Inflammatory macrophage treated with lipopolysaccharide for 4 hours (primary cell): ENCODE results near the gene SLC5A11.
"Not testable (repeated sequence)": the region's sequence is repeated elsewhere in the genome, so short reads cannot be mapped to it uniquely, and the experiment has no call there.

Experiments used
- DNase-seq: peaks from one replicate; pipeline ENCODE4 v3.0.0-alpha.2; 2020

Gene SLC5A11

DNA sequence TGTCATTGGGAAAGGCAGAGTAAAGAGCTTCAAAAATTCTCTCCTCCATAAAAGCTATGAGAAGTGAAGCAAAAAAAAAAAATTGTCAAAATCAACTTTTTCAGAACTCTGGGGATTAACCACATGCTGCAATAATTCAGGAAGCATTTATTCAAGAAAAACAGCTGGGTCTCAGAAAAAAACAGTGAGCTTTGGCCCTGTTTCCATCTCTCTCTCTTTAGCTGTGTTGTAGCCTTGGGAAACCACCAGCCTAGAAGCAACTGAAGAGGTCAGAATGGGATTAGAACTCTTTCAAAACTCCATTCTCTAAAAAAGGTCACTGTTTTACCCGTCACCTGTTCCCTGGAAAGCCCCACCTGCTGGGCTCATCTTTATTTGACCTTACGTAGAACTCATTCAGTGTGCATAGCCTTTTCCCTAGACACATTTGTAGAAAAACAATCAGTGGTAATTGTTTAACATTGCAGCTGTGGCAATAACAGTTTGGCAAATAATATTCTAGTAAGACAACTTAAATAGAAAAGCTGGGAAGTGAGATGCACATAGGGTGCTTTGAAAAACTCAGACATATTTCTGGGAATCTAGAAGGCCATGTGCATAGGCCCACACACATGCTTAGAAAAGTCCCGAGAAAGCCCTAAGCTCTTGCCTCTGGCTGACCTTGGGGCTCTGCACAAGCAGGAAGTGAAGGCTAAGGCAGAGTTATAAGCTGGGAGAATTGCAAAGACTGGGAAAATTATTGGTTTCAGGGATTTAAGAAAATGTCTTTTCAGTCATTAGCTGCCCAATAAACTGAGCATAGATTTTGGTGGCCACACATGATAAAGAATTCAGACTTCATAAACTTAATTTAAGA is 18.0 kb downstream of the SLC5A11 start:
- no peak for DNase-seq

DNA sequence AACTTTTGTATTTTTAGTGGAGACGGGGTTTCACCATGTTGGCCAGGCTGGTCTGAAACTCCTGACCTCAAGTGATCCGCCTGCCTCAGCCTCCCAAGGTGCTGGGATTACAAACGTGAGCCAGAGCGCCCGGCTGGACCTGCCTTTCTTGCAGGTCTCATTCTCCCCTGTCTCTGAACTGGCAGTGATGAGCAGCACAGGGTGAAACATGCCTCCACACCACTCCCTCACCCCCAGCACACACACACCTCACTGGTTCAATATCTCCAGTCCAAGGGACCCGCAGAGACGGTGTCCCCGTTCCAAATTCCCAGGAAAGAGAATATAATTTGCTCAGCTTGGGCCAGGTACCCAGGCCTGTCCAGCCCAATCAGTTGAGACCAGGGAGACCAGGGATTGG is 23.3 kb downstream of the SLC5A11 start:
- no peak for DNase-seq

DNA sequence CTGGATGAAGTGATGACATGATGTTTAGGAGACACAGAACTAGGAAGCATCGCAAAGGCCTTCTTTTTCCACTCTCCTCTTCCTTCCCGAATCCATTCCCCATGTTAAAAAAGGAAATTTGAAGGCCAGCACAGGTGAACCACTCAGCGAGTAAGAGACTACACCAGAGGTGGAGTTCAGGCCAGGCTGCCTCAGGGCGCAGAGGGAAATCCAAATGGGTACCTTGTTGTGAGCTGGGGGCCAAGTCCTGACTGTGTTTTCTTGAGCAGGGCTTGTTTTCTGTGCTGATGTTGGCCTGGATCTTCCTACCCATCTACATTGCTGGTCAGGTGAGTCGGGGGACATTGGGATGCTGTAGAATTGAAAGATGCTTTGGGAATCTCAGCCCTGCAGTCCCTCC is 26.1 kb downstream of the SLC5A11 start:
- no peak for DNase-seq

DNA sequence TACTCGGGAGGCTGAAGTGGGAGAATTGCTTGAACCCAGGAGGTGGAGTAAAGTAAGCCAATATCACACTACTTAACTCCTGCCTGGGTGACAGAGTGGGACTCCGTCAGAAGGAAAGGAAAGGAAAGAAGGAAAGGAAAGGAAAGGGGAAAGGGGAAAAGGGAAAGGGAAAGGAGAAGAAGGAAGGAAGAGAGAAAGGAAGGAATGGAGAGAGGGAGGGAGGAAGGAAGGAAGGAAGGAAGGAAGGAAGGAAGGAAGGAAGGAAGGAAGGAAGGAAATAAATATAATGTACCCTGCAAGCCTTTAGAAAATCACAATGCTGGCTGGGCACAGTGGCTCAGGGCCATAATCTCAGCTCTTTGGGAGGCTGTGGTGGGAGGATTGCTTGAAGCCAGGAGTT is 27.3 kb downstream of the SLC5A11 start:
- DNase-seq = no peak

DNA sequence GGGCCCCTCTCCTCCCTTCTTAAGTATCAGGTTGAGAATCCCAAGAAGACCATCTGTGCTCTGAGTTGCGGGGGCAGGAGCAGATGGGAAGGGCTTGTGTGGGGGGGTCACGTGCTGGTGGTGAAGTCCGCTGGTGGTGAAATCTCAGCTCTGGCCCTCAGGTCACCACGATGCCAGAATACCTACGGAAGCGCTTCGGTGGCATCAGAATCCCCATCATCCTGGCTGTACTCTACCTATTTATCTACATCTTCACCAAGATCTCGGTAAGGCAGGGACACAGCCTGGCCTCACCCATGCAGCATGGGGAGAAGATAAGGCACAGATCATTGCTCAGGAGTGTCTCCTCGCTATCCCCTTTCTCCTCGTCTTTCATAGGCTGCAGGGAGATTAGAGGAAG is 29.7 kb downstream of the SLC5A11 start:
- no peak for DNase-seq

DNA sequence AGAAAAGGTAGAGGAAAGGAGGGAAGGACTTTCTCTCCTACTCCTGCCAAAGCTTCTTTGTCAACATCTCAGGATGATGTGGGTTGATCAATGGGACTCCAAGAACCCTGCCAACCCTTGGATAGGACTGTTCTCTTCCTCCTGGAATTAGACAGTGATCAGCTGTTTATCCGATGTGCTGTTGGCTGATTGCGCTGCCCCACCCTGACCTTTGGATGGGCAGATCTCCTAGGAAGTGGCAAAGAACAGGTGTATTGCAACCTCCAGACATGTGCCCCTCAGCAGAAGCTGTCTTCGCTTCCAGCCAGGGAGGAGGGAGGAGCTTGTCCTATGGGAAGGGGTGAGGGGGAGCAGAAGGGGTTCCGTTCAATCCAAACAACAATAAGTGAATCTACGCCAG is 30.5 kb downstream of the SLC5A11 start:
- DNase-seq = no peak

DNA sequence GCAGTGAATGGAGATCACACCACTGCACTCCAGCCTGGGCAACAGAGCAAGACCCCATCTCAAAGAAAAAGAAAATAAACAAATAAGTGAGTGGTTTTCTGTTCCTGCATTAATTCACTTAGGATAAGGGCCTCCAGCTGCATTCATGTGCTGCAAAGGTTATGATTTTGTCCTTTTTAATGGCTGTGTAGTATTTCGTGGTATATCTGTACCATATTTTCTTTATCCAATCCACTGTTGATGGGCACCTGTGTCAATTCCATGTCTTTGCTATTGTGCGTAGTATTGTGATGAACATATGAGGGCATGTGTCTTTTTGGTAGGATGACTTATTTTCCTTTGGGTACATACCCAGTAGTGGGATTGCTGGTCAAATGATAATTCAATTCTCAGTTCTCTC is 33.9 kb downstream of the SLC5A11 start:
- no peak for DNase-seq

DNA sequence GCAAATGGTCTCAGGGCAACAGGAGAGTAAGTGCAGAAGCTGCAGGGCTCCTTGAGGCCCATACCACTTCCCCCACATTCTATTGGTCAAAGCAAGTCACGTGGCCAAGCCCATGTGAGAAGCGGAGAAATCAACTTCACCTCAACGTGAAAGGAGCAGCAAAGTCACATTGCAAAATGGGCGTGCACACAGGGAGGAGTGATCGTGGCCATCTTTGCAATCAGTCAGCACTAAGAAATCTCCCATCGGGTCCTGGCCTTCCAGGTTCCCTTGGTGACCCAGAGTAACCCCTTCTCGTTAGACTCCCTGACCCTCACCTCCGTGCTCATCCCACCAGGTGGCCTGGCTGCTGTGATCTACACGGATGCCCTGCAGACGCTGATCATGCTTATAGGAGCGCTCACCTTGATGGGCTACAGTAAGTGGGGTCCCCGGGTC is 38.0 kb downstream of the SLC5A11 start:
- no peak for DNase-seq

DNA sequence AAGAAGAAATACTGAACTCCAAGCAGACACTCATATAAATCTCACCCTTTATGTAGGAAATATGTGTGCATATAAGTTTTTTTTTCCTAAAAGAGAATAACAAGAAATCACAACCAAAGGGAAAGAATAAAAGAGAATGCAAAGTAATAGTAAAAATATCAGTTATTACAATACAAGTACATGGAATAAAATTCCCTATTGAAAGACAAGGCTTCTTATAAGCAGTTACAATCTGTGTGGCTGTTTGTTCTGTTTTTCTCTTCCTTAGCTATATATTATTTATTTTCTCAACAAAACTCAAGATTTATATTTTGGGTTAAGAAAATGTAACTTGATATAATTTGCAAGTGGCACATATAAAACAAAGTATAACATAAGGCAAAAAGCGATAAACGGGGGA is 41.7 kb downstream of the SLC5A11 start:
- no peak for DNase-seq

DNA sequence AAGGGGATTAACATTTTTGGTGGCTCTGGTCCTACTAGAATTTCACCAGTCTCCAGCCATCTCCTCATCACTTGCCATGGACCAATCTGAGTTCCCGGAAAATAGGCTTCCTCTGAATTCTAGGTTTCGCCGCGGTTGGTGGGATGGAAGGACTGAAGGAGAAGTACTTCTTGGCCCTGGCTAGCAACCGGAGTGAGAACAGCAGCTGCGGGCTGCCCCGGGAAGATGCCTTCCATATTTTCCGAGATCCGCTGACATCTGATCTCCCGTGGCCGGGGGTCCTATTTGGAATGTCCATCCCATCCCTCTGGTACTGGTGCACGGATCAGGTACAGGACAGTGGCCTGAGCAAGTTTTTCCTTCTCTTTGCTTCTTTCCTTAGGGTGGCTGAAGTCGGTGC is 45.0 kb downstream of the SLC5A11 start:
- DNase-seq = no peak

DNA sequence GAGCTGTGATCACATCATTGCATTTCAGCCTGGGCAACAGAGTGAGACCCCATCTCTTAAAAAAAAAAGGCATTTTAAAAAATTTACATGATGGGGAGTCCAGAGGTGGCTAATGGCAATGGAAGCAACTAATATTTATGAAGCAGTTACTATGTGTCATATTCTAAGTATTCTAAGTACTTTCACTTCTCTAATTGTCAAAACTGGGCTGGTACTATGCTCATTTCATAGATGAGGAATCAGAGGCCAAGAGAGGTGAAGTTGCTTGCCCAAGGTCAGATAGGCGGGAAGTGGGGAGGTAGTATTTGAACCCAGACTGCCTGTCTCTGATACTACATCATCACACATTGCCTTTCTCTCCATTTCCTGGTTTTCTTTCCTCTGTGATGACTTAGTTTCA is 50.7 kb downstream of the SLC5A11 start:
- DNase-seq = peak; percentile 55

DNA sequence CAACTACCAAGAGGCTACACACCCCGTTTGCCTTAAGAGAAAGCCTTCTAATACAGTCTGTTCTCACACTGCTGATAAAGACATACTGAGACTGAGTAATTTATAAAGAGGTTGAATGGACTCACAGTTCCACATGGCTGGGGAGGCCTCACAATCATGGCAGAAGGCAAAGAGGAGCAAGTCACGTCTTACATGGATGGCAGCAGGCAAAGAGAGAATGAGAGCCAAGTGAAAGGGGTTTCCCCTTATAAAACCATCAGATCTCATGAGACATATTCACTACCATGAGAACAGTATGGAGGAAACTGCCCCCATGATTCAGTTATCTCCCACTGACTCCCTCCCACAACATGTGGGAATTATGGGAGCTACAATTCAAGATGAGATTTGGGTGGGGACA is 51.8 kb downstream of the SLC5A11 start:
- not testable (repeated sequence) for DNase-seq

DNA sequence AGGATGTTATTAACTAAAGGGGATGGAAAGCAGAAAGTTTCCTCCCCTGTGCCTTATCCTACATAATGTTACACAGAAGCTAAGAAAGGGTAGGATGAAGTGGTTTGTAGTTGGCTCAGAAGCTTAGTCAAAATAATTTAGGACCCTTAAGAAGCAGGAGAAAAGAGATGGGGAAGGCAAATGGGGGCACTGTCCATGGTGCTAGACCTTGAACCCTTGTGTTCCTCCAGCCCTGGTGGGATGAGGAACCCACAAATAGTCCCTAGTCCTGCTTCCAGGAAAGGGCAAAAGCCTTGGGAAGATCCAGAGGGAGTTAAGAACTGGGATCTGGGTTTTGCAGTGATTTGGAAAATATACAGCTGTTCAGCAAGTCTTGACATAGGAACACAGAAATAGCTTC is 54.5 kb downstream of the SLC5A11 start:
- no peak for DNase-seq

DNA sequence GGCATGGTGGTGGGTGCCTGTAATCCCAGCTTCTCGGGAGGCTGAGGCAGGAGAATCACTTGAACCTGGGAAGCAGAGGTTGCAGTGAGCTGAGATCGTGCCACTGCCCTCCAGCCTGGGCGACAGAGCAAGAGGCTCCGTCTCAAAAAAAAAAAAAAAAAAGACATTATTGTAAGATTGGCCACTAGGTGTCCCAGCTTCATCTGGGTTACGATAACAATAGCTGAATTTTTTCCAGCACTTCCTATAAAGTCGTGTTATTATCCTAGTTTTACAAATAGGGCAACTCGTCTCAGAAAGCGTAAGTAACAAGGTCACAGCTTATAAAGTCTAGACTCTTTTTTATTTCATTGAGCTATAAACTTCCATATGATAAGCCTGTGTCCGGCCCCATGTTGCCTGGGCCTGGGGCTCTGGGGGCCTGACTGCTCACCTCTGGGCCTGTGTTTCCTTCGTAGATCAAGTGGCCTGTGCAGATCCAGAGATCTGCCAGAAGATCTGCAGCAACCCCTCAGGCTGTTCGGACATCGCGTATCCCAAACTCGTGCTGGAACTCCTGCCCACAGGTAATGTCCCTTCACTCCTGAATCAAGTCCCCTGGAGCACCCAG is 60.5 kb downstream of the SLC5A11 start:
- DNase-seq = peak; percentile 14

DNA sequence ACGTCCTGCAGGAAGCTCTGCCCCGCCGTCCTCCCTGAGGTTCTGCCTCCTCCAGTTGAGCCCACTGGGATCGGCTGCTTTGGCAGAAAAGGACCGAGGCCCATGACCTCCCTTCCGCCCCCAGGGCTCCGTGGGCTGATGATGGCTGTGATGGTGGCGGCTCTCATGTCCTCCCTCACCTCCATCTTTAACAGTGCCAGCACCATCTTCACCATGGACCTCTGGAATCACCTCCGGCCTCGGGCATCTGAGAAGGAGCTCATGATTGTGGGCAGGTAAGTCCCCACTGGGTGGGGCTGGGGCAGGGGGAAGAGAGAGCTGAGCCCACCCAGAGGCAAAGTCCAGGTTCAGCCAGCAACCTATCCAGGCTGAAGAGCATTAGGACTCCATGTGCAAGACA is 61.1 kb downstream of the SLC5A11 start:
- DNase-seq = no peak

DNA sequence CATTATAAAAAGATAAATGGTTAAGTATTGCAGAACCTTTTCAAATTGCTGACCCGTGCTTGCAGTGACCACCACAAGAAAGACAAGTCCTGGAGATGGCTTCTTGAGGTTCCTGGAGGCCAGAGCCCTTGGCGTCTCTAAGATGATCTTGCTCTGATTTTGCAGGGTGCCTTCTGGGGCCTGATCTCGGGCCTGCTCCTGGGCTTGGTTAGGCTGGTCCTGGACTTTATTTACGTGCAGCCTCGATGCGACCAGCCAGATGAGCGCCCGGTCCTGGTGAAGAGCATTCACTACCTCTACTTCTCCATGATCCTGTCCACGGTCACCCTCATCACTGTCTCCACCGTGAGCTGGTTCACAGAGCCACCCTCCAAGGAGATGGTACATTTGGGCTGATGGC is 63.0 kb downstream of the SLC5A11 start:
- no peak for DNase-seq

DNA sequence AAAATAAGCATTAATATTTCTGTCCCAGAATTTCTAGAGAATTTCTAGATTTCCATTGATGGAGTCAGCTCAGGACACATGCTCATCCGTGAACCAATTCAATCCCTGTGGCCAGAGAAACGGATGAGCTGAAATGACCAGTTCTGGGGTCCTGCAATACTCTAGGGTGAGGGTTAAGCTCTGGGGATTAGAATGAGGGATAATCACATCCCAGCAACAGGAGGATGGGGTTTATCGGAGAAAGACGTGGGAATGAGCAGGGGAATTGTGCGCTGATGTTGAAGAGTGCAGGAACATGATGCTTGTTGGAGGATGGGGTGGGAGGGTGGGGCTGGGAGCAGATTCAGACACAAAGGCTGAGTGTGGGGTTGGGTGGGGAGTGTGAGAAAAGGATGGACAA is 64.1 kb downstream of the SLC5A11 start:
- no peak for DNase-seq

DNA sequence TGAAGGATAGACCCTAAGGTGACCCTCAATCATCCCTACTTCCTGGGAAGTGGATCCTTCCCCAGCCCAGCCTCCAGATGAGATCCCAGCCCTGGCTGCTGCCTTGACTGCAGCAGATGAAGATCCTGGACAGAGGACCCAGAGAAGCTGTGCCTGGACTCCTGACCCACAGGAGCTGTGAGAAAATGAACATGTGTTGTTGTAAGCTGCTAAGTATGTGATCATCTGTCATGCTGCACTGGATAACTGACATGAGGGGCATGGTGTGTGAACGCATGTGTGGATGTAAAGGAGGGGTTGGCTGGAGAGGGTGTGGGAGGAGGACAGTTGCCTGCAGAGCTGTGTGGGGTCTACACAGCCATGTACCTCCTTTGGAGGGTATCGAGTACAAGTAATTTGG is 69.3 kb downstream of the SLC5A11 start:
- no peak for DNase-seq

DNA sequence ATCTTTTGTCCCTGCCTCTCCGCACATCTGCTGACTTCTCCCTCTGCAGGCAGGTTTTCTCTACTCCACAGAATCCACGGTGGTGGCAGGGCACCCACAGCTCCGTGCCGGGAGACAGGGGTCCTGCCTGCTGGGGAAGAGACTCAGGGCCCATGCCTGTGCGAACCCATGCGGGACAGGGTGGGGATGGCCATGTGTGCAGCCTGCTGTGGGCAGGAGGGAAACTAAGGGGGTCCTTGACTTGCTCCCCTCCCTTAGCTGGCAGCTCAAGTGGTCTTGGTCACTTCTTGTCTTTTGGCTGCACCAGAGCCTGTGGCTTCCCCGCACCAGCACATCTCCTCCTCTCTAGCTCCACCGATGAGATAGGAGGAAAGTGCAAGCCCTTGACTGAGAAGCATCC is 69.8 kb downstream of the SLC5A11 start:
- DNase-seq = no peak

DNA sequence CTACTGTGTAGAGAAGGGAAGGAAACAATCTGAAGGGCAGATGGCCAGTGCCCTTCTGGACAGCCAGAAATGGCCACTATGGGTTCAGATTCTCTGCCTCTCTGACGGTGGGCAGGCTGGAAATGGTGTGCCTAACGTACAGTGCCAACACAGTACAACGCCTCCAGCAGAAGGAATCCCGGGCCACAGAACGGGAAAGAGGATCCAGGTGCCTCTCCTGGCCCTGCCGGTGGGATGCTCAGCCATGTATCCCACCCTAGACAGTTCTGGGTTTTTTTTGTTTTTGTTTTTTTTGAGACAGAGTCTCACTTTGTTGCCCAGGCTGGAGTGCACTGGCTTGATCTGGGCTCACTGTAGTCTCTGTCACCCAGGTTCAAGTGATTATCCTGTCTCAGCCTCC is 71.5 kb downstream of the SLC5A11 start:
- no peak for DNase-seq

DNA sequence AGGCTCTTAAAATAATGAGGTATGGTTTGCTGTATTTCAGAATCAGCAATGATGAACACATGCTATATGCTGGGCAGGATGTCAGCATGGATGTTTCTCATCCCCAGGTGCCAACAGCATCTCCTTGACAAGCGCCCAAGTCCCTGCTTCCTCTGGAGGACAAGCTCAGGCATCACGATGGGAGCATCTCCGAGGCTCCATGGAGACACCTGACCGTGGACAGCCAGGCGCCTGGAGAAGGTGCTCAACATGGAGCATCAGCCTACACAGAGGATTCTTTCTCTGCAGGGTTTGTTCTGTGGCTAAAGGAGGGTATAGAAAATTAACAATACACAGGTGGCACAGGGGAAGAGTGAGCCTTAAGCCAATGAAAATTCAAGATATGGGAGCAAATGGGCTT is 72.1 kb downstream of the SLC5A11 start:
- DNase-seq = no peak

DNA sequence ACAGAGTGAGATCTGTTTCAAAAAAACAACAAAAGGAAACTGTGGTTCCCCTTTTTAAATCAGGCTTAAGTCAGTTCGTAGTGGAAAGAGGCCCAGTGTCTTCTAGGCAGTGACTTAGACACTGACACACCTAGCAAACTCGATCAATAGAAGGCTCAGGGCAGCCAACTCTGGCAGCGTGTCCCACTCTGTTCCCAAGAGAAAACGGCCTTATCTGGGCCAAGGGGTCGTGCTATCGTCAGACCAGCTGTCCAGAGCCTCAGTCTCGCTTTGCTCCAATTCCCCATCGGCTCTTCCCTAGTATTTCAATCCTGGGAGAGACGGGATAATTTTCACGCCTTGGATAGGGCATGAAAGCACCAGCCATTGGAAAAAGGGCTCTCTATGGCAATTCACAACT is 72.9 kb downstream of the SLC5A11 start:
- no peak for DNase-seq

DNA sequence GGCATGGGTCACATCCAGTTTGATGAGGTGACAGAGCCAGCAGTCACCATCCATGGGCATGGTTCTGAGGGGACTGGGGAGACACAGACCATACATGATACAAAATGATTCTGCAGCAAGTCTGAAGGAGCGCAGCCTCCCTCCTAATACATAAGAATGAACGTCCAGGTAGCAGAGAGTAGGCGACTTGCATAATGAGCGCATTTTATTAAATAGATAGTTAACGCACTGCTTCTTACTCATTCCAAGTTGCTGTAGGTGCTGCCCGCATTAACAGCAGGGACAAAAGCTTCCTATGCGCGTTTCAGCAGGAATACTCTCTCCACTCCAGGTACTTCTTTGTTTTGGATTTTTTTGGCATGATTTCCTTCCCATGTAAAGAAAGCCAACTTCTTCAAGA is 73.8 kb downstream of the SLC5A11 start:
- DNase-seq = no peak

DNA sequence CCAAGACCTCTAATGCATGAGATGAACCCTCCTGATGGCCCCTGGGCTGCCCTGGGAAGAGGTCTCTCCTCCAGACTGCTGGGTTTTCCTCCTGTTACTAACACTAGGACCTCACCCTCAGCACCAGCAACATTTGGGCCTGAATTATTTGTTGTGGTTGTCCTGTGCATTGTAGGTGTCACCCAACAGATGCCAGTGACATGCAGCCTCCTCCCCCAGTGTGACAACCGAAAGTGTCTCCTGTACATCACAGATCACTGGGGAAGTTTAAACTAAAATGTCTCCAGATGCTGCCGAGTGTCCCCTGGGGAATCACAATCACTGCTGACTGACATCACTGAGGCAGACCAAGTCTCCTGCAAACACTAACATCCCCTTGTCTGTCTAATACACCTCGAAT is 74.8 kb downstream of the SLC5A11 start:
- no peak for DNase-seq

DNA sequence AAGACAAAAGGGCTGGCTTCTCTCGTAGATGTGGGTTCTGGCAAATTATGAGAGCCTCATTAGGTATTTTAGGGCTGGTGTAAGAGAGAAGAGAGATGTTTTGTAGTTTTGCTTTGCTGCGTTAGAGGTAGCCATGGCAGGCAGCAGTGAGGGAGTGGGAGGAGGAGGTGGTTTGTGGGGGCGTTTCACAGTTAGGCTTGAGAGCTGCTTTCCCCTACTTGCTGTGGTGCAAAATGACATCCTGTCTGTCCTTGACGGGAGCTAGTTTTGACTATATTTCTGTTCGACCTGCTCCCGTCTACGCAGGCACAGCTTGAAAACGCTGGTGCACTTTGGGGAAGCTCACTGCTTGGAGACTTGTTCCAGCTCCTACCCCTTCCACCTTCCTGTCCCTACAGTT is 75.5 kb downstream of the SLC5A11 start:
- no peak for DNase-seq
